NCI-H1694 (cell line): ENCODE data around the gene COMMD9.
"Not testable (repeated sequence)": the region's sequence is repeated elsewhere in the genome, so short reads cannot be mapped to it uniquely, and the experiment has no call there.

ENCODE experiments used
- DNase-seq: peaks from one replicate; lab custom pipeline; 2025; lab: John Stamatoyannopoulos, UW

COMMD9 gene

GRCh38 chr11:36289226-36289852 lies at the start of gene COMMD9:
TSS of gene COMMD9 (minus strand) at chr11:36289424. CDS start at chr11:36289412, 12 bp downstream.
- DNase-seq, result peak; percentile 79

- peak; percentile 2 for DNase-seq
Observed at GRCh38 chr11:36333897-36334296, 44.7 kb upstream of the COMMD9 start.

- no peak for DNase-seq
Observed at GRCh38 chr11:36333468-36333867, 44.2 kb upstream of the COMMD9 start.

GRCh38 chr11:36330411-36330810 lies 41.2 kb upstream of the COMMD9 start:
- DNase-seq, result no peak

GRCh38 chr11:36328966-36329673 lies 39.9 kb upstream of the COMMD9 start:
- DNase-seq, result no peak

- DNase-seq, result no peak
Observed at GRCh38 chr11:36326524-36327419, 37.5 kb upstream of the COMMD9 start.

GRCh38 chr11:36325403-36325802 lies 36.2 kb upstream of the COMMD9 start:
- DNase-seq, result not testable (repeated sequence)

GRCh38 chr11:36324956-36325355 lies 35.7 kb upstream of the COMMD9 start:
- not testable (repeated sequence) for DNase-seq

GRCh38 chr11:36317992-36318391 lies 28.8 kb upstream of the COMMD9 start:
- DNase-seq, result no peak

GRCh38 chr11:36316049-36316448 lies 26.8 kb upstream of the COMMD9 start:
- DNase-seq, result no peak

GRCh38 chr11:36314434-36314767 lies 25.2 kb upstream of the COMMD9 start:
- no peak for DNase-seq

GRCh38 chr11:36313750-36314433 lies 24.7 kb upstream of the COMMD9 start:
- DNase-seq, result no peak

- no peak for DNase-seq
Observed at GRCh38 chr11:36312611-36313472, 23.6 kb upstream of the COMMD9 start.

GRCh38 chr11:36311926-36312595 lies 22.8 kb upstream of the COMMD9 start:
- peak; percentile 44 for DNase-seq

GRCh38 chr11:36309779-36310178 lies 20.6 kb upstream of the COMMD9 start:
- DNase-seq, result no peak

- no peak for DNase-seq
Observed at GRCh38 chr11:36308577-36308976, 19.4 kb upstream of the COMMD9 start.

- peak; percentile 3 for DNase-seq
Observed at GRCh38 chr11:36306888-36307287, 17.7 kb upstream of the COMMD9 start.

- no peak for DNase-seq
Observed at GRCh38 chr11:36305047-36305446, 15.8 kb upstream of the COMMD9 start.

- DNase-seq, result no peak
Observed at GRCh38 chr11:36304351-36304750, 15.1 kb upstream of the COMMD9 start.

- peak; percentile 74 for DNase-seq
Observed at GRCh38 chr11:36300650-36301049, 11.4 kb upstream of the COMMD9 start.
